Bone marrow (tissue), 2 donors: ENCODE measurements around the gene ANLN.

ENCODE experiments used
- DNase-seq, 2 donors: peaks; one replicate each; lab custom pipeline; 2025; lab: John Stamatoyannopoulos, UW

ANLN gene

GRCh38 chr7:36408589-36408988 is 18.9 kb downstream of the ANLN start:
- no peak for DNase-seq

DNA sequence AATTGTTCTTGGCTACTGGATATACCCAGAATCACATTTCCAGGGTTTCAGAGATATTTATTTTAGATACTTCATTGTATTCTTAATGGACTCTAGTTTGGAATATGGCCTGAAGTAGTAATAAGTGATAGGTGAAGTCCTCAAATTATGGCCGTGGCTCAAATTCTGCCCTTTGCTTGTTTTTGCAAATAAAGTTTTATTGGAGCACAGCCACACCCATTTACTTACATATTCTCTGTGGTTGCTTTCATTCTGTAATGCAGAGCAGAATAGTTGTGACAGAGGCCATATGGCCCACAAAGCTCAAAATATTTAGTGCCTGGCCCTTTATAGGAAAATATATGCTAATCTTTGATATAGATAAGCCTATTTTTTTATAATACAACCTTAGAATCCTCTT is 19.5 kb downstream of the ANLN start:
- no peak for DNase-seq

DNA sequence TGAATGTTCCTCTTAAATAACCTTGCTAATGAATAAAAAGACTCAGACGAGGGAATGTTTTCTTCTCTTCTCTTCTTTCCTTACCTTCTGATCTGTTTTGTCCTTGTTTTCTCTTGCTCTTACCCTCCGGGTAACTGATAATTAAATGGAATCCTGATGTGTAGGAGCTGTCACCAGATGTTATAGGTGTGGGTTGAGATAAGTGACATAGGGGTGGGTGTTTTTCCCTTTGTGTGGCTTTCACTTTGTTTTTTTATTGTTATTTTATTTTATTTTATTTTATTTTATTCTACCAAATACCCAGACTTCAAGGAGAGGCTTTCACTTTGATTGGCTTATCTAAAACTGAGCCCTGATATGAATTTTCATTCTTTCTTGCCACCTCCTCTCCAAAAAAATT is 25.5 kb downstream of the ANLN start:
- no peak for DNase-seq

GRCh38 chr7:36416251-36416650 is 26.6 kb downstream of the ANLN start:
- DNase-seq, result no peak

GRCh38 chr7:36420307-36420706 is 30.6 kb downstream of the ANLN start:
- DNase-seq, result no peak

- DNase-seq, result no peak
Measured at GRCh38 chr7:36422072-36422471, 32.4 kb downstream of the ANLN start.

DNA sequence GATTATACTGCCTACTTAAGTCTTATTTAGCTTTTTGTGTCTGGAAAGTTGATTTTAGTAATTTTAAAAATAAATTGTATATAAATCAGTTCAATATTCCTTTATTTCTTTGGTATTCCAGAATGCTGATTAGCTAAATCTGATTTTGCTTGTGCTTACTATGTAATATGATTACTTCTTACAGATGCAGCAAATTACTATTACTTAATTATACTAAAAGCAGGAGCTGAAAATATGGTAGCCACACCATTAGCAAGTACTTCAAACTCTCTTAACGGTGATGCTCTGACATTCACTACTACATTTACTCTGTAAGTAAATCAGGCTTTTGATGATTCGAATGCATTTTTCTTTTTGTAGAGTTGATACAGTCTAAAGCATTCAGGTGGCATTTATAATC is 34.0 kb downstream of the ANLN start:
- DNase-seq, result no peak

DNA sequence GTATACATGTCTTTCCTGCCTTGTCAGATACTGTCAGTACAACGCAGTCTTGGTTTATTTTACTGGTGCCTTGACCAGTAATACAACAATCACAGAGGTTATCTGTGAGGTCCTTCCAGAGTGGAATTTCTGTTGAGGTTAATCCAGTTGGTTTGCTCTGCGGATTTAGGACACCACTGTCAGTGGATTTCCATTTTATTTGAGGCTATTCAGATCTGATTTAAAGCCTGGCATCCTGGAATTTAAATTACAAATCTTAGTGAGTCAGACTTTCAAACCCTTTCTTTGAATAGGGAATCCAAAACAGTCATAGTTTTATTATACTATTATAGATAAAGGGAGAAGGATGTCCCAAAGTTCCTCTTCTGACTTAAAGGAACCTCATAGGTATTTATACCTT is 40.5 kb downstream of the ANLN start:
- DNase-seq, result no peak

DNA sequence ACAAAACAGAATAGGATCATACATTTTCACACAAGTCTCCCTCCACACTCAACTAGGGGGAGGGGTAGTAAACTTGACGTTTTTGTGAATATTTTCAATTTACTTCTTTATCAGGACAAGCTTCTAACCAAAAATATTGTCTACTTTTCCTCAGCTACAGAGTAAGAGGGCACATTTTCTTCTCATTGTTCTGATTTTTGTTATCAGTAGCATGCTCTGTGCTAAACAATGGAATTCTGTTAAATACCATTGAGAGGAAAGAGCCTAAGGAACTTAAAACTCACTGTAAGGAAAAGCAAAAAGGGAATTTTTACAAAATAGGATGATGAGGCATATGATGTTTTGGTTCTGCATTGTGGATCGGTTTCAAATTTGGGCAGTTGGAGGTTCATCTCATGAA is 41.2 kb downstream of the ANLN start:
- DNase-seq, result no peak

- no peak for DNase-seq
Measured at GRCh38 chr7:36438211-36438610, 48.5 kb downstream of the ANLN start.

- DNase-seq, result no peak
Measured at GRCh38 chr7:36439624-36440023, 50.0 kb downstream of the ANLN start.

- peak in 1 of 2 donors; percentile 48 for DNase-seq
Measured at GRCh38 chr7:36440880-36441279, 51.2 kb downstream of the ANLN start.

DNA sequence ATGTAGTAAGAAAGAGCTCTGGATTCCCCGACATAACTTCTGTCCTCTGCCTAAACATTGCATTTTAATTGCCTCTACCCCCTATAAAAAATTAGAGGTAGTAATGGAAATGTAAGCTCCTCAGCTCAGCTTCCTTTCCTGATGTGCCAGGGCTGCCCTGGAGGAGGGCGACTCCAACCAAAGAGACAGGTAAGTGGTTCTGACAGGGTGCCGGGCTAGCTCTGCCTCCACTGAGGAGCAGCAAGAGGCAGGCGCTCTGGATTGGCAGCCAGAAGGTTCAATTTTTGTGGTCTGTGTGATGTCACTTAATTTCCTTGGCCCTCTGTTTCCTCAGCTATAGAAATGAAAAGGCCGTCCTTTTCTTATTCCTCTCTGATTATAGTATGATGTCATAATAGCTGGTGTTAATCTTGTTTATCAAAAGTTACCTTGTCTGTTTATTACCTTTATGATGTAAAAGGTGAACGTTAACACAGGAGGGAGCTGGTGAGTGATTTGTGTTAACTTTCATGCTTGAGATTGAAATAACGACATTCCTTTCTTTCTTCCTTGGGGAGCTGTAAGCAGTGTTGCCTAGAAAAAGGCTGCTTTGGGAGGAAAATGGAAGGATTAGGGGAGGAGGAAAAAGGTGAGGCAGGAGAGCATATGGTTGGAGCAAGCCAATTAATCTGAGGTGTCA is 51.8 kb downstream of the ANLN start:
- DNase-seq, result no peak

DNA sequence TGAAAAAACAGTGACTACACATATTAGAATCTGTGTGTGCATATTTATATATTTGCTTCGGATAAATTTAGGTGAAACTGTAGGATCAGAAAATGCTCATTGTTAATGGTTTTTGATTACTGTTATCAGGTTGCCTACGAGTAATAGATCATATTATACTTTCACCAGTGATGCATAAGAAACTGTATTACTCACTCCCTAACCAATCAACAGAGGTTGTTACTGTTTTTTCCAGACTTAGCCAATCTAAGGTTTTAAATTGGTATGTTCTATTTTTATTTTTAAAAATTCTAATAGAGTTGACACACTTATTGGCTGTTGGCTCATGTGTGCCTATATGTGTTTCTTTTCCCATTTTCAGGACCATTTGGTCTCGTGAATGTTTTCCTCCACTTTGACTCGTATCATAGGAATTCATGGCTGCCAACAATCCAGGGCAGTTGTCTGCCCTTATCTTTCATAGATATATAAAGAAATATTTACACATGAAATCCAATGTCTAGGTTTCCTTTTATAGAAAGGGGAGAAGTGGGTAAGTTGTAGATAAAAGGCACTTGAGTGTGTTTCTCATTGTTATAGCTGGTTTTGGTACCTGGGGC is 59.2 kb downstream of the ANLN start:
- DNase-seq, result no peak

DNA sequence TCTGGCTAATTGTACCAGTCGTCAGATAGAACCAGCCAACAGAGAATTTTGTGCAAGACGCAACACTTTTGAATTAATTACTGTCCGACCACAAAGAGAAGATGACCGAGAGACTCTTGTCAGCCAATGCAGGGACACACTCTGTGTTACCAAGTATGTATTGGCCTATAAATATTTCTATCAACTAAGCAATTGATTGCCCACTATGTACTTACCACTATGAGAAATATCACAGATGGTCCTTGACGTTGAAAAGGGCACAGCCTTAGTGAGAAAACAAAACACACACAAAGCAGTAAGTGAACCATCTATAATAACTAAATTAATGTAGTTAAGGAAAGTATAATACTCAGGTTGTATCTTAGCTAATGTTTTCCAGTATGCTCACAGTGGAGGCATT is 60.0 kb downstream of the ANLN start:
- DNase-seq, result no peak

- no peak for DNase-seq
Measured at GRCh38 chr7:36453769-36454168, 64.1 kb downstream of the ANLN start.

DNA sequence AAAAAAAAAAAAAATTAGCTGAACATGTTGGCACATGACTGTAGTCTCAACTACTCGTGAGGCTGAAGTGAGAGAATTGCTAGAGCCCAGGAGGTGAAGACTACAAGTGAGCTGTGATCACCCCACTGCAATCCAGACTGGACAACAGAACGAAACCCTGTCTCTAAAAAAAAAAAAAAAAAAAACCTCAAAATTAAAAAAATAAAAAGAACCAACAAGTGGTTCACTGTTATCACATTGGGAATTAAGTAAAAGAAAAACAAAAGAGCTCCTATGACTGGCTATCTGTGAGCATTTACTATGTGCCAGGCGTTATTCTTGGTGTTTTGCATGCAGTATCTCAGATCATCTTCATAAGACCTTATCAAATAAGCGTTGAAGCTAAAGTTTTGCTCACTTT is 66.0 kb downstream of the ANLN start:
- DNase-seq, result no peak

GRCh38 chr7:36456138-36456537 is 66.5 kb downstream of the ANLN start:
- DNase-seq, result no peak

- DNase-seq, result no peak
Measured at GRCh38 chr7:36456548-36456947, 66.9 kb downstream of the ANLN start.

DNA sequence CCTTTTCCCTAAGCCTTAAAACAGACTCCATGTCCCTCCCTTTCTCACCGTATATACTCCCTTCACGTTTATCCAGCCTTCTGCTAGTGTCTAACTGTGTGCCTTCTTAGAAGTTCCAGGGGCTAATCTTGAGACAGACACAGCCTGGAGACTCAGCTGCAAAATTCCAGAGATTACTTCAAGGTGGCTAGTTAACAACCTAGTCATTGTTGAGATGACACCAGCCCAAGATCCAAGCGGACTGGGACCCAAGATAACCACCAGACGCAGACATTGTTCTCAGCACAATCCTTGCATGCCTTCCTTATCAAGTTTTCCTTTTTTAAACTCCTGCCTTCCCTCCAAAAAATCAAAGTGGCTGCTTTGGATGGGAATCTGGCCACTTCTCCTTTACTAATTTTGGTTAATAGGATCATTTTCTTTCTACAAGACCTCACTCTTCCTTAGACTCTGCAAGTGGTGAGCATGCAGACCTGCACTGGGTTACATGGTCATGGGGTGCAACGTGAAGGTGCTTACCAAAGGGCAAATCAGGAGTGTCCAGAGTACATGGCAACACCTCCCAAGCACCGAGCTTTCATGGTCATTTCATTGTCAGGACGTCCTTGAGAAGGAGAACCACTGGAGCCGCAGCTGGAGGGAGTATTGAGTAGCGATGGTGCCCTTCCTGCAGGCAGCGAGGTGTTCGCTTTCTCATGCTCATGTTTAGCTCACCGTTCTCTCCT is 69.7 kb downstream of the ANLN start:
- DNase-seq, result no peak

GRCh38 chr7:36460811-36461429 is 71.3 kb downstream of the ANLN start:
- DNase-seq, result no peak

DNA sequence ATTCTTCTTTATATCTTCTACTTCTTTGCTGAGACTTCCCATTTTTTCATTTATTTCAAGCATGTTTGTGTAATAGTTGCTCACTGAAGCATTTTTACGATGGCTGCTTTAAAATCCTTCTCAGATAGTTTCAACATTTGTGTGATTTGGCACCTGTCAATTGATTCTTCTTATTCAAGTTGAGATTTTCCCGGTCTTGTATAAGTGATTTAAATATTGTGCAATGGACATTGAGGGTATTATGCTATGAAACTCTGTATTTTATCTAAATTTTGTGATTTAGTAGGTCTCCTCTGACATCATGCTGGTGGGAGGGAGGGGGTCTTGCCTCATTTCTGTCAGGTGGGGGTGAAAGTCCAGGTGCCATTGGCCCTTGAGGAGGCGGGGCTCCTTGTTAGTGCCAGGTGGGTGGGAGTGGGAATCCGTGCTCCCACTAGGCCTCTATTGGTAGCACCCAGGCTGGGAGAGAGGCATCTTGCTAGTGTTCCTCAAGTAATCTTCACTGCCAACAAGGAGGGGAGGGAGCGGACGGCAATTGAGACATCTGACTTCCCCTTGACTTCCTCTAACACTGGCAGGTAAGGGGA is 73.0 kb downstream of the ANLN start:
- DNase-seq, result no peak

GRCh38 chr7:36464271-36464670 is 74.6 kb downstream of the ANLN start:
- no peak for DNase-seq
